Calu3 (cell line): ENCODE results near the gene FMN1. TPM values are rescaled to one million over a fixed set of nuclear protein-coding genes. Genes with fewer than 3 reads are reported as not detected.

ENCODE experiments used
- BruUV-seq: library from RNA; stranded (reverse); fragments of 400-500 nt; replicated peaks from 2 replicates; lab custom pipeline; 2021; lab: Mats Ljungman, UMichigan
- CTCF ChIA-PET: fragments of 300-600 bp; sonication (Branson Sonifier 250); formaldehyde crosslinking; loops from one replicate; lab custom pipeline; 2022; ENCODE audit warnings: antibody characterized with exemption; lab: Charles Lee
- DNase-seq: peaks from one replicate; pipeline ENCODE4 v3.0.0; 2022
- H3K27ac Mint-ChIP-seq: one replicate; pipeline ENCODE4 v1.8.0; 2022; ENCODE audit warnings: mixed read lengths; ENCODE audit not compliant: unreplicated experiment
- H3K27me3 Mint-ChIP-seq: one replicate; pipeline ENCODE4 v1.8.0; 2022; ENCODE audit warnings: mixed read lengths; ENCODE audit not compliant: unreplicated experiment
- H3K36me3 Mint-ChIP-seq: one replicate; pipeline ENCODE4 v1.8.0; 2022; ENCODE audit warnings: mild to moderate bottlenecking, moderate library complexity, mixed read lengths; ENCODE audit not compliant: insufficient read depth, unreplicated experiment
- H3K4me1 Mint-ChIP-seq: one replicate; pipeline ENCODE4 v1.8.0; 2022; ENCODE audit warnings: mild to moderate bottlenecking, low read depth, mixed read lengths; ENCODE audit not compliant: unreplicated experiment
- H3K4me3 Mint-ChIP-seq: one replicate; pipeline ENCODE4 v1.8.0; 2022; ENCODE audit warnings: mild to moderate bottlenecking, low read depth, moderate library complexity, mixed read lengths; ENCODE audit not compliant: unreplicated experiment
- H3K9me3 Mint-ChIP-seq: one replicate; pipeline ENCODE4 v1.8.0; 2022; ENCODE audit warnings: low read depth, mixed read lengths; ENCODE audit not compliant: unreplicated experiment
- CTCF ChIP-seq: fragments of 200-600 bp; IDR thresholded peaks from one replicate; pipeline ENCODE4 v1.8.0; 2022; ENCODE audit warnings: antibody characterized with exemption; ENCODE audit not compliant: unreplicated experiment
- intact Hi-C: fragments of 100-400 bp; cut with micrococcal nuclease; formaldehyde crosslinking; loops from one replicate; pipeline ENCODE4 v1.10.0; 2022; ENCODE audit not compliant: unreplicated experiment
- total RNA-seq: library from RNA; stranded (reverse); gene quantifications from 2 replicates; pipeline ENCODE4 v1.2.3, GENCODE V29; 2022

The FMN1 gene
- total RNA-seq, 1 experiment from 2014 or later = 7.1 TPM

GRCh38 chr15:32882955-32883354 is 311.6 kb downstream of the FMN1 start:
- DNase-seq = no peak
- Mint-ChIP-seq H3K9me3 (no peaks in the 10 kb centered on the region), H3K27me3 (no peaks in the 10 kb centered on the region), H3K4me3 (no peak overlapping the region), H3K4me1 (no peaks in the 10 kb centered on the region), H3K27ac (no peak overlapping the region), H3K36me3 (no peaks in the 10 kb centered on the region)
- TF ChIP-seq CTCF = no peak
- BruUV-seq = no TSS peak
- CTCF ChIA-PET = no interaction called here
- intact Hi-C loops = no loop called here

GRCh38 chr15:32881528-32881927 is 313.0 kb downstream of the FMN1 start:
- CTCF ChIA-PET = no interaction called here
- BruUV-seq = no TSS peak
- intact Hi-C loops = no loop called here
- no peak for TF ChIP-seq CTCF
- no peak for DNase-seq
- Mint-ChIP-seq H3K4me3 (no peak overlapping the region), H3K9me3 (no peaks in the 10 kb centered on the region), H3K27me3 (no peaks in the 10 kb centered on the region), H3K27ac (no peak overlapping the region), H3K4me1 (no peaks in the 10 kb centered on the region), H3K36me3 (no peaks in the 10 kb centered on the region)

GRCh38 chr15:32880642-32881041 is 313.9 kb downstream of the FMN1 start:
- Mint-ChIP-seq H3K4me1 (no peaks in the 10 kb centered on the region), H3K9me3 (no peaks in the 10 kb centered on the region), H3K27me3 (no peaks in the 10 kb centered on the region), H3K4me3 (no peak overlapping the region), H3K36me3 (no peaks in the 10 kb centered on the region), H3K27ac (no peak overlapping the region)
- intact Hi-C loops = no loop called here
- no peak for DNase-seq
- no peak for TF ChIP-seq CTCF
- BruUV-seq = no TSS peak
- CTCF ChIA-PET = no interaction called here

- CTCF ChIA-PET = no interaction called here
- Mint-ChIP-seq H3K36me3 (no peaks in the 10 kb centered on the region), H3K9me3 (no peaks in the 10 kb centered on the region), H3K4me1 (no peaks in the 10 kb centered on the region), H3K27ac (no peak overlapping the region), H3K4me3 (no peak overlapping the region), H3K27me3 (no peaks in the 10 kb centered on the region)
- intact Hi-C loops = no loop called here
- no TSS peak for BruUV-seq
- TF ChIP-seq CTCF = no peak
- DNase-seq = no peak
These were observed 314.5 kb downstream of the FMN1 start for GRCh38 chr15:32879980-32880379.
